Left lobe of liver (tissue), 2 donors: ENCODE results near the gene CLIC1. TPM values are rescaled to one million over a fixed set of nuclear protein-coding genes. Genes with fewer than 3 reads are reported as not detected.

Experiments used
- ATAC-seq: fragments of 200-7000 bp; cut with Tn5 transposase; one replicate; pipeline ENCODE4 v1.9.1; 2020; ENCODE audit warnings: mild to moderate bottlenecking, moderate library complexity
- DNase-seq: peaks from one replicate; pipeline ENCODE4 v3.0.0-alpha.2; 2020; ENCODE audit warnings: low spot score
- total RNA-seq: library from RNA; stranded (reverse); gene quantifications from one replicate; pipeline ENCODE4 v1.2.1, GENCODE V29; 2021
- donor health status: DM: no; HTN: no; CAD: no; lungs with moderate emphysema.
- donor health status: DM: no; HTN: yes; CAD: no.

The CLIC1 gene
- total RNA-seq, 1 donor from 2014 or later, result 37.7 TPM

- DNase-seq (no peak), ATAC-seq (no peak)
Observed at GRCh38 chr6:31683591-31683990, 52.7 kb downstream of the CLIC1 start.

- DNase-seq, result no peak
- peak; percentile 55 for ATAC-seq
Observed at GRCh38 chr6:31681135-31681671, 55.1 kb downstream of the CLIC1 start.

Other genes starting within 250 kb of the CLIC1 start
- gene MICB, start 238.4 kb downstream of the CLIC1 start, total RNA-seq, result 0.78 TPM
- gene MCCD1, start 207.6 kb downstream of the CLIC1 start, total RNA-seq, result not detected
- gene DDX39B, start 194.5 kb downstream of the CLIC1 start, total RNA-seq, result 126 TPM
- gene ATP6V1G2, start 189.9 kb downstream of the CLIC1 start, total RNA-seq, result not detected
- gene NFKBIL1, start 188.9 kb downstream of the CLIC1 start, total RNA-seq, result 9.4 TPM
- gene LTA, start 164.2 kb downstream of the CLIC1 start, total RNA-seq, result 0.93 TPM
- 0.68 TPM for gene TNF, start 161.0 kb downstream of the CLIC1 start, total RNA-seq
- 1.7 TPM for gene LTB, start 154.1 kb downstream of the CLIC1 start, total RNA-seq
- 10.2 TPM for gene LST1, start 150.3 kb downstream of the CLIC1 start, total RNA-seq
- not detected for gene NCR3, start 143.5 kb downstream of the CLIC1 start, total RNA-seq
- gene AIF1, start 121.3 kb downstream of the CLIC1 start, total RNA-seq, result 7.2 TPM
- gene PRRC2A, start 115.8 kb downstream of the CLIC1 start, total RNA-seq, result 47.3 TPM
- 141 TPM for gene BAG6, start 83.9 kb downstream of the CLIC1 start, total RNA-seq
- 97.1 TPM for gene APOM, start 80.6 kb downstream of the CLIC1 start, total RNA-seq
- 7.9 TPM for gene C6orf47, start 75.8 kb downstream of the CLIC1 start, total RNA-seq
- gene GPANK1, start 71.5 kb downstream of the CLIC1 start, total RNA-seq, result 7.7 TPM
- gene CSNK2B, start 70.5 kb downstream of the CLIC1 start, total RNA-seq, result 45.8 TPM
- gene LY6G5B, start 66.6 kb downstream of the CLIC1 start, total RNA-seq, result 4.0 TPM
- 0.88 TPM for gene LY6G5C, start 55.5 kb downstream of the CLIC1 start, total RNA-seq
- gene ABHD16A, start 33.2 kb downstream of the CLIC1 start, total RNA-seq, result 35.1 TPM
- not detected for gene LY6G6F, start 29.7 kb downstream of the CLIC1 start, total RNA-seq
- not detected for gene LY6G6D, start 21.2 kb downstream of the CLIC1 start, total RNA-seq
- gene LY6G6C, start 14.8 kb downstream of the CLIC1 start, total RNA-seq, result not detected
- 0.33 TPM for gene MPIG6B, start 13.2 kb downstream of the CLIC1 start, total RNA-seq
- 22.2 TPM for gene DDAH2, start 7.2 kb downstream of the CLIC1 start, total RNA-seq
- gene MSH5, start 3.5 kb upstream of the CLIC1 start, total RNA-seq, result 5.2 TPM
- gene SAPCD1, start 26.1 kb upstream of the CLIC1 start, total RNA-seq, result 0.73 TPM
- 2.3 TPM for gene VWA7, start 40.8 kb upstream of the CLIC1 start, total RNA-seq
- gene VARS1, start 59.2 kb upstream of the CLIC1 start, total RNA-seq, result 52.6 TPM
- gene LSM2, start 70.4 kb upstream of the CLIC1 start, total RNA-seq, result 9.8 TPM
- gene HSPA1L, start 78.8 kb upstream of the CLIC1 start, total RNA-seq, result 0.60 TPM
- gene HSPA1A, start 79.0 kb upstream of the CLIC1 start, total RNA-seq, result 89.1 TPM
- 50.8 TPM for gene HSPA1B, start 91.2 kb upstream of the CLIC1 start, total RNA-seq
- 20.1 TPM for gene NEU1, start 126.3 kb upstream of the CLIC1 start, total RNA-seq
- 0.86 TPM for gene SLC44A4, start 142.5 kb upstream of the CLIC1 start, total RNA-seq
- 15.7 TPM for gene EHMT2, start 161.2 kb upstream of the CLIC1 start, total RNA-seq
- gene ZBTB12, start 165.6 kb upstream of the CLIC1 start, total RNA-seq, result 0.86 TPM
- 451 TPM for gene C2, start 191.2 kb upstream of the CLIC1 start, total RNA-seq
- 1,916 TPM for gene CFB, start 209.6 kb upstream of the CLIC1 start, total RNA-seq
- 15.3 TPM for gene NELFE, start 222.4 kb upstream of the CLIC1 start, total RNA-seq
- gene SKIC2, start 222.6 kb upstream of the CLIC1 start, total RNA-seq, result 50.2 TPM
- 15.5 TPM for gene DXO, start 235.6 kb upstream of the CLIC1 start, total RNA-seq
- 2,044 TPM for gene C4A, start 245.5 kb upstream of the CLIC1 start, total RNA-seq